PC-3 (cell line): ENCODE results near the gene ZNF792. TPM values are rescaled to one million over a fixed set of nuclear protein-coding genes. Genes with fewer than 3 reads are reported as not detected.
A peak's percentile ranks its signal among the peaks of the same experiment; 100 is the strongest.

Experiments
- ATAC-seq: fragments of 200-7000 bp; cut with Tn5 transposase; 2 replicates; pipeline ENCODE4 v1.9.1; 2020; ENCODE audit warnings: mild to moderate bottlenecking, moderate library complexity
- Bru-seq: library from RNA; stranded (reverse); fragments of 400-500 nt; gene quantifications from one replicate; lab custom pipeline; 2021; lab: Mats Ljungman, UMichigan
- BruChase-seq, 2 experiments: library from RNA; stranded (reverse); fragments of 400-500 nt; gene quantifications; one replicate each; lab custom pipeline; 2021; lab: Mats Ljungman, UMichigan
- BruUV-seq: library from RNA; stranded (reverse); fragments of 400-500 nt; replicated peaks from 2 replicates; lab custom pipeline; 2021; lab: Mats Ljungman, UMichigan
- CTCF ChIA-PET: fragments of 300-600 bp; sonication (Branson Sonifier 250); formaldehyde crosslinking; loops from one replicate; lab custom pipeline; 2022; ENCODE audit warnings: antibody characterized with exemption; lab: Charles Lee
- POLR2A ChIA-PET: fragments of 300-600 bp; sonication (Branson Sonifier 250); formaldehyde crosslinking; loops from one replicate; lab custom pipeline; 2022; ENCODE audit warnings: antibody characterized with exemption; ENCODE audit not compliant: unreplicated experiment; lab: Charles Lee
- DNase-seq: peaks from one replicate; pipeline ENCODE4 v3.0.0-alpha.2; 2015
- H2AFZ ChIP-seq: fragments of 300-600 bp; sonication (generic); 2 replicates; pipeline ENCODE4 v1.6.0; 2016; ENCODE audit warnings: antibody characterized with exemption, low read length
- H3F3A ChIP-seq: fragments of 300-600 bp; sonication (generic); one replicate; pipeline ENCODE4 v1.6.0; 2017; ENCODE audit warnings: antibody characterized with exemption, low read length, control low read depth, mild to moderate bottlenecking; ENCODE audit not compliant: unreplicated experiment
- H3K27ac ChIP-seq: fragments of 300-600 bp; sonication (generic); 2 replicates; pipeline ENCODE4 v1.5.1; 2016; ENCODE audit warnings: mild to moderate bottlenecking, low read length
- H3K27me3 ChIP-seq: fragments of 300-600 bp; sonication (generic); 2 replicates; pipeline ENCODE4 v1.6.1; 2016; ENCODE audit warnings: low read length, mixed read lengths
- H3K36me3 ChIP-seq: fragments of 300-600 bp; sonication (generic); 2 replicates; pipeline ENCODE4 v1.6.1; 2016; ENCODE audit warnings: low read depth, mixed run types, low read length, mixed read lengths
- H3K4me1 ChIP-seq: fragments of 300-600 bp; sonication (generic); 2 replicates; pipeline ENCODE4 v1.5.1; 2016; ENCODE audit warnings: low read length; ENCODE audit not compliant: insufficient read depth
- H3K4me2 ChIP-seq: fragments of 300-600 bp; sonication (generic); 2 replicates; pipeline ENCODE4 v1.6.0; 2016; ENCODE audit warnings: low read length
- H3K4me3 ChIP-seq: fragments of 300-600 bp; sonication (generic); 2 replicates; pipeline ENCODE4 v1.5.1; 2016; ENCODE audit warnings: mild to moderate bottlenecking, low read length, mixed read lengths
- H3K79me2 ChIP-seq: fragments of 300-600 bp; sonication (generic); 2 replicates; pipeline ENCODE4 v1.6.1; 2017; ENCODE audit warnings: low read length, mixed read lengths
- H3K9ac ChIP-seq: fragments of 300-600 bp; sonication (generic); 2 replicates; pipeline ENCODE4 v1.6.0; 2016; ENCODE audit warnings: mild to moderate bottlenecking, low read length
- H3K9me2 ChIP-seq: fragments of 300-600 bp; sonication (generic); replicated peaks from 2 replicates; pipeline ENCODE4 v1.6.1; 2016; ENCODE audit warnings: mixed run types, low read length, mixed read lengths
- H3K9me3 ChIP-seq: fragments of 300-600 bp; sonication (generic); 2 replicates; pipeline ENCODE4 v1.6.1; 2016; ENCODE audit warnings: low read length, mixed read lengths
- H4K20me1 ChIP-seq: fragments of 300-600 bp; sonication (generic); 2 replicates; pipeline ENCODE4 v1.6.1; 2016; ENCODE audit warnings: low read length, mixed read lengths
- CTCF ChIP-seq: fragments of 300-600 bp; sonication (generic); conservative IDR thresholded peaks from 2 replicates; pipeline ENCODE4 v1.5.1; 2017; ENCODE audit warnings: antibody characterized with exemption, low read depth, mild to moderate bottlenecking, low read length
- EZH2 ChIP-seq: fragments of 300-600 bp; sonication (generic); IDR thresholded peaks from one replicate; pipeline ENCODE4 v1.6.1; 2017; ENCODE audit warnings: antibody characterized with exemption, mild to moderate bottlenecking, low read length; ENCODE audit not compliant: unreplicated experiment
- EZH2phosphoT487 ChIP-seq: fragments of 300-600 bp; sonication (generic); IDR thresholded peaks from 2 replicates; pipeline ENCODE4 v1.6.1; 2018; ENCODE audit warnings: mild to moderate bottlenecking, antibody characterized with exemption, low read length, borderline replicate concordance
- intact Hi-C: fragments of 100-400 bp; cut with micrococcal nuclease; formaldehyde crosslinking; loops from 2 replicates; pipeline ENCODE4 v1.9.0; 2023
- long read RNA-seq: library from polyadenylated mRNA; unstranded; transcript quantifications from one replicate; pipeline ENCODE4 v2.0.0, GENCODE V29; 2021; ENCODE audit not compliant: unreplicated experiment
- total RNA-seq: library from RNA; depleted of rRNA; stranded (reverse); fragments of >200 nt; gene quantifications from 2 replicates; pipeline ENCODE4 v1.2.3, GENCODE V29; 2014; rRNA removed

ZNF792 gene
- total RNA-seq, result 5.8 and 6.3 TPM in 2 replicates
- percentile 70 among the genes with signal in this experiment for Bru-seq, nascent RNA
- percentile 67 among the genes with signal in this experiment for BruChase-seq, experiment 1, labeled RNA remaining after a 6-hour chase
- BruChase-seq, experiment 2, labeled RNA remaining after a 2-hour chase, result percentile 81 among the genes with signal in this experiment
- long read RNA-seq, transcript ZNF792-201 (4 exons, 3,888 nt), result major isoform, 9 of 12 reads
- long read RNA-seq, partial matches to known transcripts, result 0 of 12 reads
- long read RNA-seq, other reads (novel, unspliced or antisense), result 2 of 12 reads

GRCh38 chr19:34963573-34964406 is at the start of gene ZNF792:
ZNF792 (minus strand) TSS chr19:34964229; CDS start chr19:34963662, 567 bp downstream.
- Histone ChIP-seq H3K36me3 (peaks cover 15% of the 10 kb centered on the region), H3K4me1 (peaks cover 30% of the 10 kb centered on the region), H3K79me2 (peaks cover 26% of the 10 kb centered on the region), H3K9ac (peak within 1 kb of the TSS; percentile 68), H3F3A (no peaks in the 10 kb centered on the region), H4K20me1 (no peaks in the 10 kb centered on the region), H3K9me3 (peaks cover 8% of the 10 kb centered on the region), H3K9me2 (no peaks in the 10 kb centered on the region), H3K27ac (0 out of 2 replicates have a peak within 1 kb of the TSS, but pooled peaks have one; percentile 56), H3K4me3 (peak within 1 kb of the TSS; percentile 85), H3K4me2 (peak within 1 kb of the TSS; percentile 84), H2AFZ (peak within 1 kb of the TSS; percentile 90), H3K27me3 (no peaks in the 10 kb centered on the region)
- BruUV-seq, result no TSS peak
- intact Hi-C loops, result no loop called here
- peak; percentile 71 for ATAC-seq
- no peak for TF ChIP-seq EZH2phosphoT487
- TF ChIP-seq EZH2, result no peak
- TF ChIP-seq CTCF, result no peak
- CTCF ChIA-PET, result no interaction called here
- DNase-seq, result peak; percentile 41
- POLR2A ChIA-PET, result no interaction called here

GRCh38 chr19:35013041-35013819 is 49.2 kb upstream of the ZNF792 start:
- POLR2A ChIA-PET, result no interaction called here
- H3K27ac ChIP-seq, result no peak overlapping the region
- intact Hi-C loops, result loop anchor here (1.0 kb wide), 1 partner anchor 40 kb away; no protein-coding TSS in a partner anchor

More at GRCh38 chr19:35013041-35013819, 49.2 kb upstream of the ZNF792 start:
- no TSS peak for BruUV-seq
- Histone ChIP-seq H2AFZ (no peak overlapping the region), H3K4me3 (no peak overlapping the region), H3K79me2 (no peaks in the 10 kb centered on the region), H3K36me3 (no peaks in the 10 kb centered on the region), H3K9ac (no peak overlapping the region), H3K27me3 (no peaks in the 10 kb centered on the region), H3K4me2 (no peak overlapping the region), H3F3A (no peaks in the 10 kb centered on the region), H3K4me1 (no peaks in the 10 kb centered on the region), H4K20me1 (no peaks in the 10 kb centered on the region), H3K9me2 (no peaks in the 10 kb centered on the region), H3K9me3 (no peaks in the 10 kb centered on the region)
- TF ChIP-seq EZH2phosphoT487 (no peak), CTCF (peak; percentile 75)
- DNase-seq (peak; percentile 36), ATAC-seq (peak; percentile 57)
- CTCF ChIA-PET, result no interaction called here
